GDM1 (cell line): Measurements from ENCODE around the gene GALT.
"Not testable (repeated sequence)": the region's sequence is repeated elsewhere in the genome, so short reads cannot be mapped to it uniquely, and the experiment has no call there.

ENCODE experiments used
- DNase-seq: peaks from one replicate; lab custom pipeline; 2025; lab: John Stamatoyannopoulos, UW

GALT gene

GRCh38 chr9:34627716-34628655, 18.5 kb upstream of the GALT start:
- DNase-seq = no peak

DNA sequence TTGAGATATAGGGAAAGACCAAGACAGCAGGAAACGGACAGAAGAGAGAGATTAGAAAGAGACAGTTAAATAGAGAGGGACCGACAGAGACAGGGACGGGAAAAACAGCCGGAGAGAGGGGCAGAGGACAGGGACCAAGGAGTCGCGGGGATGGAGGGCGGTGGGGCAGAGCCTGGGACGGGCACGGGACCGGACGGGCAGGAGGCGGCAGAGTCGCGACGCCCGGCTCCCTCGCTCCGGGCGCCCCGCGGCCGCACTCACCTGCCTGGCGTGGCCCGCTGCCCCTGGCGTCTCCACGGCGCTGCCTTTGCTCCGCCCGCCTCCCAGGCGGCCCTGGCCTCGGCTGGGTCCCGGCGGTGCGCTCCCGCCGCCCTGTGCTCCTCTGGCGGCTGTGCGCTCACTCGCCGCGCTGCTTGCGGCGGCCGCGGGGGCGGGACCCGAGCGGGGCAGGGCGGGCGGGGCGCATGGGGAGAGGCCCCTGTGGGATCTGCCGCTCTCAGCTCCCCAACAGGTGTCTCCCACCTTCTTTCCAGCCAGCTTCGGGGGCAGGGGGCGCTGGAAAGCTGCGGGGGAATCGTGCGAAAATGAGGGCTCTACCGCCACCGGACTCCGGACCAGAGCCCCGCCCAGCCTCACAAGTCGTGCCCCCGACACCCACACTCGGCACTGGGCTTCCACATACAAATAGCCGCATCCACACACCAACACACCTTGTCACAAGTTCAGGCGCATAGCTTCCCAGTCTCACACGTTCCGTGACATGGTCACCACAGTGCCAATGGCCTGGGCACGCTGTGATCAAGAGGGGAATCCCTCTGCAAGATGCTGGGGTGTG, 17.6 kb upstream of the GALT start, which contains the start of gene ARID3C:
Gene ARID3C (minus strand): TSS at position 411 of the 835 bp plus-strand sequence. CDS start 1,052 bp downstream, outside the sequence.
- DNase-seq = no peak

DNA sequence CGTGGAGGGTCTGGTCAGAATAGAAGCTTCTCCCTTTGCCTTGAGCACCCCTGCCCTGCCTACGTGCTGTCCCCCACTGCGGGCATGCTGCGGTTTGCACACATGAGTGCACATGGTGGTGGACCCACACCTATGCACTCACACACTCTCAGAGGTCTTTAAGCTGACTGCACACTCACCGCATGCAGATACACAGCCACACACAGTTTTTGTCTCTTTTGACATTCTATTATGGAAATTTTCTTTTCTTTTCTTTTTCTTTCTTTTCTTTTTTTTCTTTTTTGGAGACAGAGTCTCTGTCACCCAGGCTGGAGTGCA, 17.0 kb upstream of the GALT start:
- DNase-seq = no peak

DNA sequence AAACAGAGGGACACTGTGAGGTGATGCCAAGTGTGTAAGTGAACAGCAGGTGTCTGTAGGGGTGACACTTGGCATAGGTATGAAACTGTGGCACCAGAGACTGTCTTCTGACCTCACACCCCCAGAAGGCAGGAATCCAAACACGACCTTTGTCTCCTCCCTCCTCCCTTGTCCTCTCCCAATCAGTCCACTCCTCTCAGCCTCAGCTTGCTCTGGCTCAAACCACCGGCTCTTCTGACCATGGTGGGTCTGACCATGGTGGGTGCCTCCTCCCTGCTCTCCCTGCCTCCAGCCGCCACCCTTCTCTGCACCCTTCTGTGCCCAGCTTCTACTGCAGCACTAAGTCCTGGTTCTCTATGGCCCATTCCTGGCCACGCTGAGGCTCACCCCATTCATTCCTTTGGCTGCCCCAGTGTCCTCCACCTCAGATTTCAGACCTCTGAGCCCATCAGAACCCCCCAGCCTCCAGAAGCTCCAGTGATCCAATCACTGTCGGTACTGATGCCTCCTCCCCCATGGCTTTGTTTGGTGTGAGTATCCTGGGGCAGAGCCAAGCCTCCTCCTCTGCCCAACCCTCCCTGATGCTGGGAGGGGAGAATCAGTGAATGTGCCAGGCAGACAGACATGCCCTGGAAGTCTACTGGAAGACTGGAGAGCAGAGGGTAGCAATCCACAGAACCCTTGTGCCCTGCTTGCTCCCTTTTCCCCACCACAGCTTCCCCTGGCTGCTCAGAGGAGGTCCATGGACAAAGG, 15.9 kb upstream of the GALT start:
- DNase-seq = no peak

DNA sequence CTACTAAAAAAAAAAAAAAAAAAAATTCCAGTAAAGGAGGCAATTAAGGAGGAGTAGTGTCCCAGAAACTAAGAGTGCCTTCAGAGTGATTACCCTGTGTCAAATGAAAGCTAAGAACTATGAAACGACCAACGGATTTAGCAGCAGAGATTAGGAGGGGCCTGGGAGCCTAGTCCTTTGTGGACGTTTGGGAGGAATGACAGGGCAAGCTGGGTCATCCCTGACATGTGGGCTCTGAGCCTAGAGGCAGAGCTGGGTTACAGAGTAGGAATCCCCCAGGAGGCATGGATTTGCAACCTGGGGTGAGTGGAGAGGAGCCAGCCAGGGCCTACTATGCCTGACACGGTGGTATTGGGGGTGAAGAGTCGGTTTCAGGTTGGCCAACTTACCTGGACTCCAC, 13.3 kb upstream of the GALT start:
- DNase-seq = no peak

DNA sequence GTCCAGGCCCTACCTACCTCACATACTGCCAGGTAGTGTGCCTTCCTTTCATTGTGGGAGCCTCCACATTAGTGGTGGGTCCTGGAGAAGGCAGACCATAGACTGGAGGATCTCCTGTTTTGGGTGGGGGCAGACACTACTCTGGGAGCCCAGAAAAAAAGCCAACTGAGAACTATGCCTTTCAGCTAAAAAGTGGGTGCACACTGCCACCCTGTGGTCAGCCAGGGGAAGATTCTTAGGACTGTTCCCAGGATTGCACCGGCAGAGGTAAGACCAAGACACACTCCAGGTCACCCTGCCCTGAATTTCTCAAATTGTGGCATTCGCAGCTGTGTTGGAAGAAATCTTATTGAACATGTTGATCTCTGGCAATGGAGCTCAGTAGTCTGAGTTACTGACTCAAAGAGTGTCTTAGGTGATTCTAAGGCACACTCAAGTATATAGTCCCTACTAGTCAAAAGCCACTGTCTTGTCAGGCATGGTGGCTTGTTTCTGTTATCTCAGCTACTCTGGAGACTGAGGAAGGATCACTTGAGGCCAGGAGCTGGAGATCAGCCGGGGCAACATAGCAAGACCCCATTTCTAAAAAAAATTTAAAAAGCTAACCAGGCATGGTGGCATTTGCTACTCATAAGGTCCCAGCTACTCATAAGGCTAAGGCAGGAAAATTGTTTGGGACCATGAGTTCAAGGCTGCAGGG, 12.5 kb upstream of the GALT start:
- peak; percentile 39 for DNase-seq

GRCh38 chr9:34634551-34635248, 11.8 kb upstream of the GALT start:
- no peak for DNase-seq

DNA sequence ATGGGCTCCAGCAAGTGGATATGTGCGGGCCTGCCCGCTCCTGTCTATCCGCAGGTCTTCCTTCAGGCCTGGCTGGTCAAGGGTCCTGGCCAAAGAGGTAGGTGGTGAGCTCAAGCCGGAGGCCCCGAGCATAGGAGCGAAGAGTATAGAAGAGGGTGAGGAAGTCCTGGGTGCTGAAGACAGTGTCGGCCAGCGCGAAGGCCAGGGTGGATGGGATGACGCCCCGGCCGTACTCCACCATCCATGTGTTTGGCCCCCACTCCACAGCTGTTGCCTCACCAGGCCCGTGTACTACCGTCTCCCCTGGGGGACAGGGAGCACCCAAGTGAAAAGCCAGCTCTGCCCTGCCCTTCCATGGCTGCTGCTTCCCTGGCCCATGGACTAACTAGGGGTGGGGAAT, 10.9 kb upstream of the GALT start:
- DNase-seq = no peak

- no peak for DNase-seq
These were observed 9.6 kb upstream of the GALT start for GRCh38 chr9:34636791-34637355.

DNA sequence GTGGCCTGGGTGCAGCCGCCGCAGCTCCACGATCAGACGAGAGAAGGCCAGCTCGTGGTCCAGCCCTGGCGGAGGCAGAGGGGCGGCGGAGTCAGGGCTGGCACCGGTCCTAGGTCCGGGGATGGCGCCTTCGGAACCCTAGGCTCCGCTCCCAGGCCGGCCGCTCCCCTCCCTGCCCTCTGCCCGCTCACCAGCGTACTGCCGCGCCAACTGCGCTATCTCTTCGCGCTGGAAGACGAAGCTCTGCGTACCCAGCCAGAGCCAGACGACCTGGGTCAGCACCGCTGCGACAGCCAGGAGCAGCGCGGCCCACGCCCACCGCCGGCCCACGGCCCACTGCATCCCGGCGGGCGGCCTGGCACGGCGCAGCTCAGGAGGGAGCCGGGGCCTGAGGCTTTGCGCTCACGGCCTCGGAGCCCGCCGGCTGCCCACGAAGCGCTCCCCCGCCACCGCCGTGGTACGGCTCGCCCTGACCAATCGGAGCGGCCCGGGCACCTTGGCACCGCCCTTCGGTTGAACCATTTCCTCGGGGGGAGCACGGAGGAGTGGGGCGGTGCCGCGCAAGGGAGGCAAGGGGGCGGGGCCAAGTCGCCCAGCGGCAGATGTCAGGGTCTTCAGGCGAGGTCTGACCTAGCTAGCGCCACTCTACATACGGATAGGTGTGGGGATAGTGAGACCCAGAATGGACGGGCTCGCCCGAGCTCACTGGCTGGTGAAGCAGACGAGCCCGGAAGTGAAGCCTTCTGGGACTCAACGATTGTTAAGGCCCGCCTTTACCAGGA, 8.9 kb upstream of the GALT start, which contains the start of gene SIGMAR1:
Gene SIGMAR1 (minus strand): TSS at position 432 of the 782 bp plus-strand sequence. CDS start 90 bp downstream, at position 342.
- DNase-seq = peak; percentile 89

DNA sequence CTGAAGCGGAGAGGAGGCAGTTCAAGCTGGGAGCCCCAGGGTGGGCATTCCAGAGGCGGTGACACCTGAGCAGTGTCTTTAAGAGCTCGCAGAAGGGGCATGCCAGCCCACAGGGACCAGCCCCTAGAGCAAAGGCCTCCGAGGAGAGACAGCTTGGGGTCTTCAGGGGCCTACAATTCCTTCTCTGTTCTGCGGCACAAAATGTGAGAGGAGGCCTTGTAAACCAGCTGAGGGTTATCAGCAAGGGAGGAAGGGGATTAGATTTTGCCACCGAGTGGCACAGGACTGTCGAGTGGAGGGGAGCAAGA, 8.4 kb upstream of the GALT start:
- no peak for DNase-seq

DNA sequence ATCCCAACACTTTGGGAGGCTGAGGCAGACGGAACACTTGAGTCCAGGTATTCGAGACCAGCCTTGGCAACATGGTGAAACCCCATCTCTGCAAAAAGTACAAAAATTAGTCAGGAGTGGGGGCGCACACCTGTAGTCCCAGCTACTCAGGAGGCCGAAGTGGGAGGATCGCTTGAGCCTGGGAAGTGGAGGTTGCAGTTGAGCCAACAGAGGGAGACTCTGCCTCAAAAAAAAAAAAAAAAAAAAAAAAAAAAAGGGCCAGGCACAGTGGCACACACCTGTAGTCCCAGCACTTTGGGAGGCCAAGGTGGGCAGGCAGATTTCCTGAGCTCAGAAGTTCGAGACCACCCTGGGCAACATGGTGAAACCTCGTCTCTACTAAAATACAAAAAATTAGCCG, 7.2 kb upstream of the GALT start:
- DNase-seq = not testable (repeated sequence)

DNA sequence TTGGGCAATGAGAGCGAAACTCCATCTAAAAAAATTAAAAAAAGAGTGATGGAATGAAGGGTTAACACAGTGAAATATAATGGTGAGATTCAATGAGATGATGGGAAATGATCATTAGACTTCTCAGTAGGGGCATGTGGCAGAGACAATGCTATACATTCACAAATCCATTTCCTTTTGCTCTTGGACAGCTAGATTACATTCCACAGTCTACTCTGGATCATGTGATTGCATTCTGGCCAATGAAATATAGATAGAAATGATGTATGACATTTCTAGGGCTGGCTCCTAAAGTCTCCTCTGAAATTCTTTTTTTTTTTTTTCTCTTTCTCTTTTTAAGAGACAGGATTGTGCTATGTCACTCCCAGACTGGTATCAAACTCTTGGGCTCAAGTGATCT, 3.8 kb upstream of the GALT start:
- DNase-seq = no peak

- DNase-seq = no peak
These were observed 1.6 kb upstream of the GALT start for GRCh38 chr9:34644766-34645314.

DNA sequence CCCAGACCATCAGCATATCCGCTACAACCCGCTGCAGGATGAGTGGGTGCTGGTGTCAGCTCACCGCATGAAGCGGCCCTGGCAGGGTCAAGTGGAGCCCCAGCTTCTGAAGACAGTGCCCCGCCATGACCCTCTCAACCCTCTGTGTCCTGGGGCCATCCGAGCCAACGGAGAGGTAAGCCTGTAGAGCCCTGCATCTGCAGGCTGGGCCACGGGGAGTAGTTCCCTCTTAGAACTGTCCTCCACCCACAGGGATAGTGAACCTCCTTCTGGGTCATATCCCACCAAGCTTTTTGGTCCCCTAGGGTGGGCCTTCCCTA, 569 bp downstream of the GALT start:
- no peak for DNase-seq

DNA sequence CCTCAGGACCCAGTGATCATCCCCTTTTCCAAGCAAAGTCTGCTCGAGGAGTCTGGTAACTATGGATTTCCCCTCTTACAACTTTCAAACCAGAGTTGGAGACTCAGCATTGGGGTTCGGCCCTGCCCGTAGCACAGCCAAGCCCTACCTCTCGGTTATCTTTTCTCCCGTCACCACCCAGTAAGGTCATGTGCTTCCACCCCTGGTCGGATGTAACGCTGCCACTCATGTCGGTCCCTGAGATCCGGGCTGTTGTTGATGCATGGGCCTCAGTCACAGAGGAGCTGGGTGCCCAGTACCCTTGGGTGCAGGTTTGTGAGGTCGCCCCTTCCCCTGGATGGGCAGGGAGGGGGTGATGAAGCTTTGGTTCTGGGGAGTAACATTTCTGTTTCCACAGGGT, 1.2 kb downstream of the GALT start:
- no peak for DNase-seq

DNA sequence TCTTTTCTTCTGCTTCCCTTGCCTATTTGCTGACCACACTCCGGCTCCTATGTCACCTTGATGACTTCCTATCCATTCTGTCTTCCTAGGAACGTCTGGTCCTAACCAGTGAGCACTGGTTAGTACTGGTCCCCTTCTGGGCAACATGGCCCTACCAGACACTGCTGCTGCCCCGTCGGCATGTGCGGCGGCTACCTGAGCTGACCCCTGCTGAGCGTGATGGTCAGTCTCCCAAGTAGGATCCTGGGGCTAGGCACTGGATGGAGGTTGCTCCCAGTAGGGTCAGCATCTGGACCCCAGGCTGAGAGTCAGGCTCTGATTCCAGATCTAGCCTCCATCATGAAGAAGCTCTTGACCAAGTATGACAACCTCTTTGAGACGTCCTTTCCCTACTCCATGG, 2.2 kb downstream of the GALT start:
- no peak for DNase-seq

DNA sequence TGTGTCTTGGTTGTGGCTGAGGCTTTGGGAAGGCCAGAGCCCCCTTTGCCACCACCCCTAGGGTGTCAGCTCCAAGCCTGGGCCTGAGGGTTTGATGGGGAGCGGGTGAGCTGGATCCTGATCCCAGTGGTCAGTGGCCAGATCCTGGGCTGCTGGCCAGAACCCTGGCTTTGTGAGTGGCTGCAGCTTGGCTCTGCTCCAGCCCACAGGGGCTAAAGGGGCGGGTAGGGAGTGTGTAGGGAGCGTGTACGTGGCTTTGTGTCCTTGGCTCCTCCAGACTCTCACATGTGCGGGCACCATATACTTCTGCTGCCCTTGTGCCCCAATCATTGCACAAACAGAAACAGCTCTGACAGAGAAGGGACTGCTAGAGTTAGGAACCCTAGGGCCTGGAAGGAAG, 4.3 kb downstream of the GALT start:
- DNase-seq = no peak

DNA sequence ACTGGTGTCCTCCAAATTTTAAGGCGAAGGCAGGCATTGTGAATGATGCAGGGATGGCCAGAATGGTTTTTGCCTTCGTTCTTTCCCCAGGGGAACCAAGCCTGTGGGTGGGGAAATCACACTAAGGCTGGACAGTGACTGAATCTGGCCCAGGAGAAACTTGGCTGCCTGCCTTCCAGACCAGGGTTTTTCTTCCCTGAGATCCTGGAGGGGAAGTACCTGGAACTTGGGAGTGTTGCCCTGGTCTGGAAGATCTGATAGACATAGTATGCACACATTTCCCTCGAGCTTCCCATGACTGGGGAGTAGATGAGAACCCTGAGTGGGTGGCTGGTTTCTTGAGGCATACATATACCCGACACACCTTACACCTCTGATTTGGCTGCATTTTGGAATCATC, 4.8 kb downstream of the GALT start:
- DNase-seq = no peak
